Panc1 (cell line): ENCODE measurements around the gene ATF7.

Experiments
- CTCF ChIP-seq: fragments of 450-650 bp; IDR thresholded peaks from 2 replicates; pipeline ENCODE4 v1.5.1; 2017; ENCODE audit warnings: mild to moderate bottlenecking
- POLR2AphosphoS5 ChIP-seq: IDR thresholded peaks from 2 replicates; pipeline ENCODE4 v1.6.1; 2012; ENCODE audit warnings: mild to moderate bottlenecking, low read depth, low read length, moderate library complexity
- REST ChIP-seq, 2 experiments: IDR thresholded peaks; 2 replicates each; pipeline ENCODE4 v1.6.1; 2011 to 2012; ENCODE audit warnings: low read depth in 2 of 2, control low read depth in 1 of 2, low read length in 1 of 2, mild to moderate bottlenecking in 1 of 2, moderate library complexity in 1 of 2; ENCODE audit not compliant: insufficient read depth in 1 of 2
- SIN3A ChIP-seq: IDR thresholded peaks from 2 replicates; pipeline ENCODE4 v1.6.1; 2012; ENCODE audit warnings: low read depth, mild to moderate bottlenecking, low read length, moderate library complexity, borderline replicate concordance; ENCODE audit not compliant: insufficient read depth
- TCF7L2 ChIP-seq: IDR thresholded peaks from 2 replicates; pipeline ENCODE4 v1.6.1; 2011; ENCODE audit warnings: mild to moderate bottlenecking, low read depth, low read length, inconsistent platforms

- no peak for TF ChIP-seq REST (IDR thresholded peaks at IDR 0.05; ENCODE audit: insufficient read depth in 1 of 2, low read depth in 2 of 2, low read length in 1 of 2)
- TF ChIP-seq CTCF, result no peak
- TF ChIP-seq POLR2AphosphoS5, result no peak
- TF ChIP-seq SIN3A, result no peak
- no peak for TF ChIP-seq TCF7L2
These were observed 29.2 kb downstream of the ATF7 start for GRCh38 chr12:53596920-53597363.
